Measurements from ENCODE around the gene APOB.
"Not testable (repeated sequence)": the region's sequence is repeated elsewhere in the genome, so short reads cannot be mapped to it uniquely, and the experiment has no call there.

DNA sequence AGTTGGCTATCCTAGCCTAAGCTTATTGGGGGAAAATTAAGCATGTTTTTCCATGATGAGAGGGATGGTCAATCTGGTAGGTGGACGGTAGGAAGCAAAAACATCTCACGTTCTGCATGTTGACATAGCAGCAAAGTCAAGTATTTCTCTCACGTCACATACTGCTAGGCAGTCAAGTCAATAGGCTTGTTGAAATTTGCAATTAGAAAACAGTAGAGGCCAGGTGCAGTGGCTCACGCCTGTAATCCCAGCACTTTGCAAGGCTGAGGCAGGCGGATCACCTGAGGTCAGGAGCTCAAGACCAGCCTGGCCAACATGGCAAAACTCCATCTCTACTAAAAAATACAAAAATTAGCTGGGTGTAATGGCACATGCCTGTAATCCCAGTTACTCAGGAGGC, 14.9 kb downstream of the APOB start:
- TF ChIP-seq EP300 (IDR thresholded peaks at IDR 0.05); MYC (IDR thresholded peaks at IDR 0.05; ENCODE audit: borderline replicate concordance, low read length); CHD2 (IDR thresholded peaks at IDR 0.05; ENCODE audit: low read length, partially characterized antibody); ZC3H11A (IDR thresholded peaks at IDR 0.05); RFX5 (IDR thresholded peaks at IDR 0.05); RAD21 (conservative IDR thresholded peaks at IDR 0.05 in 1 of 2, IDR thresholded peaks at IDR 0.05 in 1 of 2); POLR2A (IDR thresholded peaks at IDR 0.05; ENCODE audit: low read length); JUN (IDR thresholded peaks at IDR 0.05); KDM5A (IDR thresholded peaks at IDR 0.05); MAFK (IDR thresholded peaks at IDR 0.05; ENCODE audit: partially characterized antibody); CBX8 (IDR thresholded peaks at IDR 0.05): not testable (repeated sequence)
- TF ChIP-seq, protein P1, sequence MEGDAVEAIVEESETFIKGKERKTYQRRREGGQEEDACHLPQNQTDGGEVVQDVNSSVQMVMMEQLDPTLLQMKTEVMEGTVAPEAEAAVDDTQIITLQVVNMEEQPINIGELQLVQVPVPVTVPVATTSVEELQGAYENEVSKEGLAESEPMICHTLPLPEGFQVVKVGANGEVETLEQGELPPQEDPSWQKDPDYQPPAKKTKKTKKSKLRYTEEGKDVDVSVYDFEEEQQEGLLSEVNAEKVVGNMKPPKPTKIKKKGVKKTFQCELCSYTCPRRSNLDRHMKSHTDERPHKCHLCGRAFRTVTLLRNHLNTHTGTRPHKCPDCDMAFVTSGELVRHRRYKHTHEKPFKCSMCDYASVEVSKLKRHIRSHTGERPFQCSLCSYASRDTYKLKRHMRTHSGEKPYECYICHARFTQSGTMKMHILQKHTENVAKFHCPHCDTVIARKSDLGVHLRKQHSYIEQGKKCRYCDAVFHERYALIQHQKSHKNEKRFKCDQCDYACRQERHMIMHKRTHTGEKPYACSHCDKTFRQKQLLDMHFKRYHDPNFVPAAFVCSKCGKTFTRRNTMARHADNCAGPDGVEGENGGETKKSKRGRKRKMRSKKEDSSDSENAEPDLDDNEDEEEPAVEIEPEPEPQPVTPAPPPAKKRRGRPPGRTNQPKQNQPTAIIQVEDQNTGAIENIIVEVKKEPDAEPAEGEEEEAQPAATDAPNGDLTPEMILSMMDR (IDR thresholded peaks at IDR 0.05): not testable (repeated sequence)
- TF ChIP-seq, protein P2, sequence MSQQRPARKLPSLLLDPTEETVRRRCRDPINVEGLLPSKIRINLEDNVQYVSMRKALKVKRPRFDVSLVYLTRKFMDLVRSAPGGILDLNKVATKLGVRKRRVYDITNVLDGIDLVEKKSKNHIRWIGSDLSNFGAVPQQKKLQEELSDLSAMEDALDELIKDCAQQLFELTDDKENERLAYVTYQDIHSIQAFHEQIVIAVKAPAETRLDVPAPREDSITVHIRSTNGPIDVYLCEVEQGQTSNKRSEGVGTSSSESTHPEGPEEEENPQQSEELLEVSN (IDR thresholded peaks at IDR 0.05; ENCODE audit: borderline replicate concordance, low read depth): not testable (repeated sequence)

Measured in A549 (cell line).